ENCODE measurements around the gene DTX3L. TPM values are rescaled to one million over a fixed set of nuclear protein-coding genes. Genes with fewer than 3 reads are reported as not detected.

The DTX3L gene
- total and polyA plus RNA-seq, 2 experiments from 2014 or later = 1.8 to 6.8 TPM

DNA sequence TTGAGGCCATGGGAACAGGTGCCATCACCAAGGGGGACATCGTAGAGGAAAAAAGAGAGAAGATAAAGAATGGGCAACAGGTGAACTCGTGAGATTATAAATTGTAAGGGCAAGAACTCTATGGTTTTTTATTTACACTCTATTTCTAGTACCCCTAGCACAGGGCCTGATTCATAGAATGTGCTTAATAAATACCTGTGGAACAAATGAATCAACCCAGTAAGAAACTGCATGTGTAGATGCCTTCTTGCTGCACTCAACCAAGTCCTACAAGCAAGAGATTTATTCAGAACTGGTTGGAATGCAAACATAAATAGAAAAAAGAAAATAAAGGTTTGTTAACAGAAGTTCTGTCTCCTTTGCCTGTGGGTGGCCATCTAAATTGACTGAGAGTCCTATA lies 30.7 kb upstream of the DTX3L start:
- Mint-ChIP-seq H3K27ac (no peak overlapping the region), H3K36me3 (ENCODE audit: low read depth) (no peaks in the 10 kb centered on the region), H3K9me3 (no peaks in the 10 kb centered on the region), H3K4me3 (no peak overlapping the region), H3K27me3 (ENCODE audit: insufficient read depth, low read depth, poor library complexity) (peaks cover 10% of the 10 kb centered on the region), H3K4me1 (peaks cover 29% of the 10 kb centered on the region)
- Histone ChIP-seq H4K20me1 (replicated peaks; ENCODE audit: insufficient read depth) (no peaks in the 10 kb centered on the region), H3K36me3 (ENCODE audit: insufficient read depth) (no peaks in the 10 kb centered on the region), H3K27ac (ENCODE audit: low read depth) (no peak overlapping the region), H3K79me2 (replicated peaks; ENCODE audit: insufficient read depth) (no peaks in the 10 kb centered on the region), H3K4me2 (no peak overlapping the region), H3F3A (replicated peaks; ENCODE audit: low read depth) (no peaks in the 10 kb centered on the region), H3K4me1 (ENCODE audit: insufficient read depth) (peaks cover 19% of the 10 kb centered on the region), H3K4me3 (no peak overlapping the region), H2AFZ (no peak overlapping the region), H3K9me2 (ENCODE audit: insufficient read depth) (no peaks in the 10 kb centered on the region), H3K27me3 (ENCODE audit: insufficient read depth) (no peaks in the 10 kb centered on the region)
- no peak for ATAC-seq
- no peak for DNase-seq (ENCODE audit: low spot score)
- TF ChIP-seq NANOG (IDR thresholded peaks at IDR 0.05; ENCODE audit: borderline replicate concordance) (no peak), ZNF331 (CRISPR knock-in tag; IDR thresholded peaks at IDR 0.05; ENCODE audit: low read depth) (no peak), CREB1 (CRISPR knock-in tag; IDR thresholded peaks at IDR 0.05; ENCODE audit: low read depth) (no peak)

DNA sequence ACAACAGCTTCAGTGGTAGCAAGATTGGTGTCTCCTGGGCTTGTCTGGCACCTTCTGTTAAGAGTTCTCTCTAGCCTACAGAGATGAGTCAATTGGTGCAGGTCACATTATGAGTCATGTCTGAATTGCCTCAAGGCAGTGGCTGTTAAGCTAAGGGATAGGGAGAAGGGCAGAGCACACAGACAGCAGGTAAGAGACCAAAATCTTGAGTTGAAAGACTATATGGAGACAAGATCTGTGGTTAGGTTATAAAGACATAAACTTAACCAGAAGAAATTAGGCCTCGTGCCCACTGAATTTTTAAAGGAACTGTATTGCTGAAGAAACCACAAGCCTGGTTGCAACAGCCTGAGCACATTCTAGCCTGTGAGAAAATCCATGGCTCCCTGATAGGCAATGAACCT lies 30.2 kb upstream of the DTX3L start:
- no peak for DNase-seq (ENCODE audit: low spot score)

DNA sequence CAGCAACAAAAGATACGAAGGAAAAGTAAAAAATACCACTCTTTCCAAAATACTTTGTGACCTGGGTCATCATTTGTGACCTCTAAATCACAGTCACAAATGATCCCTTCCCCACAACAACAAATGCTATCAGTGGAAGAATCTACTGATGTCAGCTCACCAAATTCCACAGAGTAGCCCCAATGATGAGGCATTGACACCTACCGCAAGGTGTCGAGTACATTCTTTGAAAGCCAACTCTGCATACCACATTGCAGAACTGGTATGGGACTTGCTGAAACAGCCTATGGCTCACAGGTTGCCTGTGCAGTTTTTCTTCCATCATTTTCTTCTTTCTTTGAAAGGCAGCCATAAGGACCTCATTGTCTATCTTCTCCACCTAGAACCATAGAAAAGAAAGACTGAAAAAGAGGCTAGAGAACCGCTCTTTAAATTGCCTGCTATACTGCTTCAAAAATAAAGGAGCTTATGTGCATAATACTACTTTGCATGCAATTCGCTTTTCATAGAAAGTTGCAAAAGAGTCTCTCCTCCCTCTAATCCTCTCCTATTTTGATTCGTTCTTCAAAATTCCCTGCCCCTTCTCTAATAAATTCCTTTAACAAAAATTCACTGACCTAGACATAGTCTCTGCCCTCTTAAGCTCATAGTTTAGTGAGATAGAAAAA lies 28.0 kb upstream of the DTX3L start:
- H4K20me1 ChIP-seq (replicated peaks; ENCODE audit: insufficient read depth) = no peaks in the 10 kb centered on the region
- Mint-ChIP-seq H3K9me3 (no peaks in the 10 kb centered on the region), H3K36me3 (ENCODE audit: low read depth) (no peaks in the 10 kb centered on the region), H3K4me1 (peaks cover 29% of the 10 kb centered on the region), H3K27ac (peak overlapping the region; percentile 55; the same call in 1 of the 2 replicates), H3K27me3 (ENCODE audit: insufficient read depth, low read depth, poor library complexity) (peaks cover 10% of the 10 kb centered on the region), H3K4me3 (peak overlapping the region; percentile 4)
- H3K9me2 ChIP-seq (ENCODE audit: insufficient read depth) = no peaks in the 10 kb centered on the region
- H3K27me3 ChIP-seq (ENCODE audit: insufficient read depth) = no peaks in the 10 kb centered on the region
- H3K4me2 ChIP-seq = peak overlapping the region; percentile 35
- peaks cover 19% of the 10 kb centered on the region for H3K4me1 ChIP-seq (ENCODE audit: insufficient read depth)
- ATAC-seq (peak; percentile 92), DNase-seq (ENCODE audit: low spot score) (peak; percentile 74)
- H3K36me3 ChIP-seq (ENCODE audit: insufficient read depth) = no peaks in the 10 kb centered on the region
- H3K4me3 ChIP-seq = peak overlapping the region; percentile 3; the same call in 1 of the 2 replicates
- no peak overlapping the region for H2AFZ ChIP-seq
- H3K79me2 ChIP-seq (replicated peaks; ENCODE audit: insufficient read depth) = no peaks in the 10 kb centered on the region
- TF ChIP-seq, protein P1, sequence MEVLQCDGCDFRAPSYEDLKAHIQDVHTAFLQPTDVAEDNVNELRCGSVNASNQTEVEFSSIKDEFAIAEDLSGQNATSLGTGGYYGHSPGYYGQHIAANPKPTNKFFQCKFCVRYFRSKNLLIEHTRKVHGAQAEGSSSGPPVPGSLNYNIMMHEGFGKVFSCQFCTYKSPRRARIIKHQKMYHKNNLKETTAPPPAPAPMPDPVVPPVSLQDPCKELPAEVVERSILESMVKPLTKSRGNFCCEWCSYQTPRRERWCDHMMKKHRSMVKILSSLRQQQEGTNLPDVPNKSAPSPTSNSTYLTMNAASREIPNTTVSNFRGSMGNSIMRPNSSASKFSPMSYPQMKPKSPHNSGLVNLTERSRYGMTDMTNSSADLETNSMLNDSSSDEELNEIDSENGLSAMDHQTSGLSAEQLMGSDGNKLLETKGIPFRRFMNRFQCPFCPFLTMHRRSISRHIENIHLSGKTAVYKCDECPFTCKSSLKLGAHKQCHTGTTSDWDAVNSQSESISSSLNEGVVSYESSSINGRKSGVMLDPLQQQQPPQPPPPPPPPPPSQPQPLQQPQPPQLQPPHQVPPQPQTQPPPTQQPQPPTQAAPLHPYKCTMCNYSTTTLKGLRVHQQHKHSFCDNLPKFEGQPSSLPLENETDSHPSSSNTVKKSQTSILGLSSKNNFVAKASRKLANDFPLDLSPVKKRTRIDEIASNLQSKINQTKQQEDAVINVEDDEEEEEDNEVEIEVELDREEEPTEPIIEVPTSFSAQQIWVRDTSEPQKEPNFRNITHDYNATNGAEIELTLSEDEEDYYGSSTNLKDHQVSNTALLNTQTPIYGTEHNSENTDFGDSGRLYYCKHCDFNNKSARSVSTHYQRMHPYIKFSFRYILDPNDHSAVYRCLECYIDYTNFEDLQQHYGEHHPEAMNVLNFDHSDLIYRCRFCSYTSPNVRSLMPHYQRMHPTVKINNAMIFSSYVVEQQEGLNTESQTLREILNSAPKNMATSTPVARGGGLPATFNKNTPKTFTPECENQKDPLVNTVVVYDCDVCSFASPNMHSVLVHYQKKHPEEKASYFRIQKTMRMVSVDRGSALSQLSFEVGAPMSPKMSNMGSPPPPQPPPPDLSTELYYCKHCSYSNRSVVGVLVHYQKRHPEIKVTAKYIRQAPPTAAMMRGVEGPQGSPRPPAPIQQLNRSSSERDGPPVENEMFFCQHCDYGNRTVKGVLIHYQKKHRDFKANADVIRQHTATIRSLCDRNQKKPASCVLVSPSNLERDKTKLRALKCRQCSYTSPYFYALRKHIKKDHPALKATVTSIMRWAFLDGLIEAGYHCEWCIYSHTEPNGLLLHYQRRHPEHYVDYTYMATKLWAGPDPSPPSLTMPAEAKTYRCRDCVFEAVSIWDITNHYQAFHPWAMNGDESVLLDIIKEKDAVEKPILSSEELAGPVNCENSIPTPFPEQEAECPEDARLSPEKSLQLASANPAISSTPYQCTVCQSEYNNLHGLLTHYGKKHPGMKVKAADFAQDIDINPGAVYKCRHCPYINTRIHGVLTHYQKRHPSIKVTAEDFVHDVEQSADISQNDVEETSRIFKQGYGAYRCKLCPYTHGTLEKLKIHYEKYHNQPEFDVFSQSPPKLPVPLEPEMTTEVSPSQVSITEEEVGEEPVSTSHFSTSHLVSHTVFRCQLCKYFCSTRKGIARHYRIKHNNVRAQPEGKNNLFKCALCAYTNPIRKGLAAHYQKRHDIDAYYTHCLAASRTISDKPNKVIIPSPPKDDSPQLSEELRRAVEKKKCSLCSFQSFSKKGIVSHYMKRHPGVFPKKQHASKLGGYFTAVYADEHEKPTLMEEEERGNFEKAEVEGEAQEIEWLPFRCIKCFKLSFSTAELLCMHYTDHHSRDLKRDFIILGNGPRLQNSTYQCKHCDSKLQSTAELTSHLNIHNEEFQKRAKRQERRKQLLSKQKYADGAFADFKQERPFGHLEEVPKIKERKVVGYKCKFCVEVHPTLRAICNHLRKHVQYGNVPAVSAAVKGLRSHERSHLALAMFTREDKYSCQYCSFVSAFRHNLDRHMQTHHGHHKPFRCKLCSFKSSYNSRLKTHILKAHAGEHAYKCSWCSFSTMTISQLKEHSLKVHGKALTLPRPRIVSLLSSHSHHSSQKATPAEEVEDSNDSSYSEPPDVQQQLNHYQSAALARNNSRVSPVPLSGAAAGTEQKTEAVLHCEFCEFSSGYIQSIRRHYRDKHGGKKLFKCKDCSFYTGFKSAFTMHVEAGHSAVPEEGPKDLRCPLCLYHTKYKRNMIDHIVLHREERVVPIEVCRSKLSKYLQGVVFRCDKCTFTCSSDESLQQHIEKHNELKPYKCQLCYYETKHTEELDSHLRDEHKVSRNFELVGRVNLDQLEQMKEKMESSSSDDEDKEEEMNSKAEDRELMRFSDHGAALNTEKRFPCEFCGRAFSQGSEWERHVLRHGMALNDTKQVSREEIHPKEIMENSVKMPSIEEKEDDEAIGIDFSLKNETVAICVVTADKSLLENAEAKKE (CRISPR knock-in tag; IDR thresholded peaks at IDR 0.05) = 0 out of 2 replicates have a peak, but pooled peaks have one; percentile 14
- no peak for TF ChIP-seq POLR2AphosphoS5 (IDR thresholded peaks at IDR 0.05; ENCODE audit: low read depth)
- no peak for TF ChIP-seq ZNF114 (CRISPR knock-in tag; IDR thresholded peaks at IDR 0.05)
- peak overlapping the region; percentile 30 for H3K27ac ChIP-seq (ENCODE audit: low read depth)
- no peaks in the 10 kb centered on the region for H3F3A ChIP-seq (replicated peaks; ENCODE audit: low read depth)

More for the DNA sequence above, 30.2 kb upstream of the DTX3L start:
- H3K36me3 Mint-ChIP-seq (ENCODE audit: low read depth) = no peaks in the 10 kb centered on the region
- Histone ChIP-seq H3K79me2 (replicated peaks; ENCODE audit: insufficient read depth) (no peaks in the 10 kb centered on the region), H2AFZ (no peak overlapping the region), H3K36me3 (ENCODE audit: insufficient read depth) (no peaks in the 10 kb centered on the region), H3K4me2 (no peak overlapping the region), H3K4me3 (no peak overlapping the region), H3K9me2 (ENCODE audit: insufficient read depth) (no peaks in the 10 kb centered on the region), H4K20me1 (replicated peaks; ENCODE audit: insufficient read depth) (no peaks in the 10 kb centered on the region), H3K27ac (ENCODE audit: low read depth) (no peak overlapping the region), H3K27me3 (ENCODE audit: insufficient read depth) (no peaks in the 10 kb centered on the region), H3F3A (replicated peaks; ENCODE audit: low read depth) (no peaks in the 10 kb centered on the region), H3K4me1 (ENCODE audit: insufficient read depth) (peaks cover 19% of the 10 kb centered on the region)
- peaks cover 29% of the 10 kb centered on the region for H3K4me1 Mint-ChIP-seq
- no peak overlapping the region for H3K4me3 Mint-ChIP-seq
- TF ChIP-seq ZNF331 (CRISPR knock-in tag; IDR thresholded peaks at IDR 0.05; ENCODE audit: low read depth) = no peak
- TF ChIP-seq EZH2phosphoT487 (IDR thresholded peaks at IDR 0.05; ENCODE audit: unreplicated experiment) = no peak
- TF ChIP-seq EZH2 (IDR thresholded peaks at IDR 0.05; ENCODE audit: low read depth, unreplicated experiment) = no peak
- peaks cover 10% of the 10 kb centered on the region for H3K27me3 Mint-ChIP-seq (ENCODE audit: insufficient read depth, low read depth, poor library complexity)
- H3K9me3 Mint-ChIP-seq = no peaks in the 10 kb centered on the region
- ATAC-seq = no peak
- H3K27ac Mint-ChIP-seq = no peak overlapping the region
